ENCODE results near the gene CCDC9B.

CCDC9B gene

DNA sequence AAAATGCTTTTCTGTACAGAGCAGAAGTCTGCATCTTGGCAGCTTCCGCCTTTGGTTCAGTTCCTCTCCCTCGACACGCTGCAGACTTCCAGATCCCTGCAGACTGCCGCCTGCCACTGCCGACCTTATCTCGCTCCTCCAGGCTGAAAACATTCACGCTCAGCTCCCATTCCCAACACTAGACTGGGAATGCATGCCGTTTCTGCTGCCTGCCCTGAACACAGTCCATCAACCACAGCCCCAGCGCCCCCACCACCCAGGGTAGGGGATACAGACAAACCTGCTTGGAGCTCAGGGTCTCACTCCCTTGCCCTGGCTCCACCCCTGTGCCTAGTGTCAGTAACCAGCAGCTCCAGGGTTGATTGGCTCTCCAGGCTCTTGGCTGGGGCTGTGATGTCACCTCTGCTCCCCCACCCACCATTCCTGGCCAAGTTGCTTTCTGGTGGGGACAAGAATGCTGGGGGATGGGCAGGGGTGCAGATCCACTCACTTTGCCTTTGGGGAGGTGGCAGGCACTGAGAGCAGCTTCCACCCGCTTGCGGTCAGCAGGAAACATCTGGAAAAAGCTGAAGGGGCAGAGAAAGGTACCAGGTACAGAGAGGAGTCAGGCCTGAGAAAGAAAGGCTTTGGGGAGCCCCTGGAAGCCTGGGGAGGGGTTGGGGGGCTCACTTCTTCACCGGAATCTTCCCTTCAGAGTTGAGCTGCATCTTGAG is 39.1 kb downstream of the CCDC9B start:
- DNase-seq: no peak
- no peaks in the 10 kb centered on the region for H3K27me3 ChIP-seq (replicated peaks; ENCODE audit: control insufficient read depth, insufficient read depth, low read length, poor library complexity, severe bottlenecking)
- no peak overlapping the region for H3K4me3 ChIP-seq (ENCODE audit: insufficient read depth, low read depth, low read length, poor library complexity, severe bottlenecking)
- H3K4me1 ChIP-seq (ENCODE audit: control insufficient read depth, insufficient read depth, low read length, poor library complexity, severe bottlenecking): peaks cover 4% of the 10 kb centered on the region
- H3K27ac ChIP-seq (ENCODE audit: insufficient read depth, low read length, poor library complexity, severe bottlenecking): no peak overlapping the region
- no peaks in the 10 kb centered on the region for H3K9me3 ChIP-seq (ENCODE audit: control insufficient read depth, low read length)
- peaks cover 64% of the 10 kb centered on the region for H3K36me3 ChIP-seq (ENCODE audit: control insufficient read depth, insufficient read depth, low read length)

DNA sequence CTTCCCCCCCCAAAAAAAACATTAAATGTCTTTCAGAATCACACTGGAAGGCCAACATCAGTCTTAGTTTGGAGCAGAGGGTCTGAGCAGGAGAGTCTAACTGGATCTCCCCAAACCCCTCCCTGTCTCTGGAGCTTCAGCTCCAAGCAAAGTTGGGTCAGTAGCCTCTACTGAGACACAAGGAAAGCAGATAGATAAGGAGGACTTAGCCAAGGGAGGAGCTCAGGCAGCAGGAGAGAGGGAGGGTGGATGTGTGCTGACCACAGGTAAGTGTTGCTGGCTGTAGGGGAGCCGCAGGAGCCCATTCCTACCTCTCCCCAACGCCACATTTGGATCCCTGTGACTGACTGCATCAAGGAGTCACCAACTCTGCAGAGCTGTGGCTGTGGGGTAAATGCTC is 40.0 kb downstream of the CCDC9B start:
- no peak for DNase-seq
- peaks cover 71% of the 10 kb centered on the region for H3K36me3 ChIP-seq (ENCODE audit: control insufficient read depth, insufficient read depth, low read length)
- H3K9me3 ChIP-seq (ENCODE audit: control insufficient read depth, low read length): no peaks in the 10 kb centered on the region
- H3K4me1 ChIP-seq (ENCODE audit: control insufficient read depth, insufficient read depth, low read length, poor library complexity, severe bottlenecking): no peaks in the 10 kb centered on the region
- H3K27me3 ChIP-seq (replicated peaks; ENCODE audit: control insufficient read depth, insufficient read depth, low read length, poor library complexity, severe bottlenecking): no peaks in the 10 kb centered on the region
- H3K27ac ChIP-seq (ENCODE audit: insufficient read depth, low read length, poor library complexity, severe bottlenecking): no peak overlapping the region
- H3K4me3 ChIP-seq (ENCODE audit: insufficient read depth, low read depth, low read length, poor library complexity, severe bottlenecking): no peak overlapping the region

DNA sequence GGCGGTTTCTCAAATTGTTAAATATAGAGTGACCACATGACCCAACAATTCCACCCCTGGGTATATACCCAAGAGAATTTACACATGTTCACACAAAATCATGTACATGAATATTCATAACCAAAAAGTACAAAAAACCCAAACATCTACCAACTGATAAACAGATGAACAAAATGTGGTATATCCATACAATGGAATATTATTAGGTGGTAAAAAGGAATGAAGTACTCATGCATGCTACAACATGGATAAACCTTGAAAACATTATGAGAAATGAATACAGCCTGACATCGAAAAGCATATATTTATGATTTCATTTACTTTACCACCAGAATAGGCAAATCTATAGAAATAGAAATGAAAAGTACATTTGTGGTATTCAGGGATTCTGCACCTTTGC is 40.4 kb downstream of the CCDC9B start:
- H3K27ac ChIP-seq (ENCODE audit: insufficient read depth, low read length, poor library complexity, severe bottlenecking): no peak overlapping the region

DNA sequence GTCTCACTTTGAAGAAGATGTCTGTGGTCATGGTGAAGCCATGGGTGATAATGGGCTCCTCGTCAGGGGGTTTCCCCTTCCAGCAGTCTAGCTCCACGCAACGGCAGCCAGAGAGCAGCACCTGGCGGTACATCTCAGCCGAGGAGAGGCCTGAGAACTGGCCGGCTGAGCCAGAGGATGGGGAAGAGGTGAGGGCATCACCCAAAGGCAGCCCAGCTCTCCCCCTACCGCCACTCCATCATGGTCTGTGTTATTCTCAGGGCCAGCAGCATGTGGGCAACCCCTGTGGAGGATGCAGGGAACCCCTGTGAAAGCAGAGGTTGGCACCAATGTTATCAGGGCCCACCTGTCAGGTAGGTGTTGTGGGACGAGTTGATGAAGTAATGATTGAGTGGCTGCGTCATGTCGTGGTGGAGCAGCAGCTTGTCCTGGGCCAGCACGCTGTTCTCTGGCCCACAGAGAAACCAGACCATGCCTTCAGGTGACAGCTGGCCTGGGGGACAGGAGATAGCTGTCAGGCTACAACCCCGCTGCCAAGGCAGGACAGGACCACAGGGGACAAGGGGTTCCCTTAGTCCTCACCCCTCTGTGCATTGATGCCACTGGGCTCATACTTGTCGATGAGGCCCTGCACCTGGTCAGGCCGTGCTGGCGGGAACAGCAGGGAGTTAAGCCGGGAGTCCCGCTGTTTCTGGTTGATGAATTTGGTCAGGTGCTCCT is 42.4 kb downstream of the CCDC9B start:
- Histone ChIP-seq H3K4me1 (ENCODE audit: control insufficient read depth, insufficient read depth, low read length, poor library complexity, severe bottlenecking) (no peaks in the 10 kb centered on the region), H3K4me3 (ENCODE audit: insufficient read depth, low read depth, low read length, poor library complexity, severe bottlenecking) (no peak overlapping the region), H3K36me3 (ENCODE audit: control insufficient read depth, insufficient read depth, low read length) (peaks cover 83% of the 10 kb centered on the region), H3K27ac (ENCODE audit: insufficient read depth, low read length, poor library complexity, severe bottlenecking) (no peak overlapping the region), H3K9me3 (ENCODE audit: control insufficient read depth, low read length) (no peaks in the 10 kb centered on the region), H3K27me3 (replicated peaks; ENCODE audit: control insufficient read depth, insufficient read depth, low read length, poor library complexity, severe bottlenecking) (no peaks in the 10 kb centered on the region)
- DNase-seq: no peak

More for the DNA sequence above, 40.4 kb downstream of the CCDC9B start:
- Histone ChIP-seq H3K27me3 (replicated peaks; ENCODE audit: control insufficient read depth, insufficient read depth, low read length, poor library complexity, severe bottlenecking) (no peaks in the 10 kb centered on the region), H3K9me3 (ENCODE audit: control insufficient read depth, low read length) (no peaks in the 10 kb centered on the region), H3K36me3 (ENCODE audit: control insufficient read depth, insufficient read depth, low read length) (peaks cover 71% of the 10 kb centered on the region), H3K4me3 (ENCODE audit: insufficient read depth, low read depth, low read length, poor library complexity, severe bottlenecking) (no peak overlapping the region), H3K4me1 (ENCODE audit: control insufficient read depth, insufficient read depth, low read length, poor library complexity, severe bottlenecking) (no peaks in the 10 kb centered on the region)
- DNase-seq: no peak

DNA sequence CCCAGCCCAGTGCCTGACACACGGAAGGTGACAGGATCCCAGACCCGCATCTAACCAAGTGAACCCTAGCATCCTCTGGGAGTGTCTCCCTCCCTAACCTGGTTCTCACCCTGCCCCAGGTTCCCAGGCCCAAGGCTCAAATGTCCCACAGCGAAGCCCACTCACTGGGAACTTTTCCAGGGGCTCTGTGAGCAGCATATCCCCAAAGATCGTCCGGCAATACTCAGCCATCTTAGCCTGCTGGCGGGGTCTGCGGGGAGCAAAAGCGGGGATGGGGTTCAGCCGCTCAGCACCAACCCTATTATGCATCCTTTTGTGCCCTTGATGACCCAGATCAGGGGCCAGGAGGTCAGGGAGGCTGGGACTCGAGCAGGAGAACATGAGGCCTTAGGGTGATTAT is 43.4 kb downstream of the CCDC9B start:
- no peak for DNase-seq
- peaks cover 83% of the 10 kb centered on the region for H3K36me3 ChIP-seq (ENCODE audit: control insufficient read depth, insufficient read depth, low read length)
- H3K27me3 ChIP-seq (replicated peaks; ENCODE audit: control insufficient read depth, insufficient read depth, low read length, poor library complexity, severe bottlenecking): no peaks in the 10 kb centered on the region
- H3K9me3 ChIP-seq (ENCODE audit: control insufficient read depth, low read length): no peaks in the 10 kb centered on the region
- H3K4me1 ChIP-seq (ENCODE audit: control insufficient read depth, insufficient read depth, low read length, poor library complexity, severe bottlenecking): no peaks in the 10 kb centered on the region
- H3K27ac ChIP-seq (ENCODE audit: insufficient read depth, low read length, poor library complexity, severe bottlenecking): no peak overlapping the region
- no peak overlapping the region for H3K4me3 ChIP-seq (ENCODE audit: insufficient read depth, low read depth, low read length, poor library complexity, severe bottlenecking)

DNA sequence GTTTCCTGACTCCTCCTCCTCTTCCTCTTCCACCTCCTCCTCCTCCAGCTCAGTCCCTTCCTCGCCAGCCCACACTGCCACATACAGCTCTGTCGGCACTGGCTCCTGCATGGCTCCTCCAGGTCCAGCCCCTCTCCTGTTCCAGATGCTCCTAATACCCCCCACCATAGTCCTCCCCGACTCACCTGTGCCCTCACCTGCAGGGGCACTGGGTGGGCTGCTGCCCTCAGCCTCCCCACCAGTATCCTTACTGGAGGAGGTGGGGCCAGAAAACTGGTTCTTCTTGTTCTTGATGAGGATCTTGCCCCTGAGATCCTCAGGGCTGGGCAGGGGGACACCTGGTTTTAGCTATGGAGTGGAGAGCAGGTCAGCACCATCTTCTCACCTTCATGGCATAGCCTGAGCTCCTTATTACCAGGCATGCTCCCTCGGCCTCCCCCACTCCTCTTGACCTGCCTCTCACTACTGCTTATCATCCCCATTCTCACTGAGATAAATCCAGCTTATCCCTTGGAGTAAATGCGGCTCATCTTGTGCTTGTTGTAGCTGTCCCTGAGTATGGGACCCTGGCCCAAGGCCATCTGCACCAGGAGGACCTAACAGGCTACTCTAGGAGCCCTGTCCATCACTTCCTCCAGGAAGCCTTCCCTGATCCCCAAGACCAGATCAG is 44.0 kb downstream of the CCDC9B start:
- H3K4me1 ChIP-seq (ENCODE audit: control insufficient read depth, insufficient read depth, low read length, poor library complexity, severe bottlenecking): no peaks in the 10 kb centered on the region
- H3K4me3 ChIP-seq (ENCODE audit: insufficient read depth, low read depth, low read length, poor library complexity, severe bottlenecking): no peak overlapping the region
- peaks cover 83% of the 10 kb centered on the region for H3K36me3 ChIP-seq (ENCODE audit: control insufficient read depth, insufficient read depth, low read length)
- DNase-seq: no peak
- H3K9me3 ChIP-seq (ENCODE audit: control insufficient read depth, low read length): no peaks in the 10 kb centered on the region
- no peaks in the 10 kb centered on the region for H3K27me3 ChIP-seq (replicated peaks; ENCODE audit: control insufficient read depth, insufficient read depth, low read length, poor library complexity, severe bottlenecking)
- no peak overlapping the region for H3K27ac ChIP-seq (ENCODE audit: insufficient read depth, low read length, poor library complexity, severe bottlenecking)

DNA sequence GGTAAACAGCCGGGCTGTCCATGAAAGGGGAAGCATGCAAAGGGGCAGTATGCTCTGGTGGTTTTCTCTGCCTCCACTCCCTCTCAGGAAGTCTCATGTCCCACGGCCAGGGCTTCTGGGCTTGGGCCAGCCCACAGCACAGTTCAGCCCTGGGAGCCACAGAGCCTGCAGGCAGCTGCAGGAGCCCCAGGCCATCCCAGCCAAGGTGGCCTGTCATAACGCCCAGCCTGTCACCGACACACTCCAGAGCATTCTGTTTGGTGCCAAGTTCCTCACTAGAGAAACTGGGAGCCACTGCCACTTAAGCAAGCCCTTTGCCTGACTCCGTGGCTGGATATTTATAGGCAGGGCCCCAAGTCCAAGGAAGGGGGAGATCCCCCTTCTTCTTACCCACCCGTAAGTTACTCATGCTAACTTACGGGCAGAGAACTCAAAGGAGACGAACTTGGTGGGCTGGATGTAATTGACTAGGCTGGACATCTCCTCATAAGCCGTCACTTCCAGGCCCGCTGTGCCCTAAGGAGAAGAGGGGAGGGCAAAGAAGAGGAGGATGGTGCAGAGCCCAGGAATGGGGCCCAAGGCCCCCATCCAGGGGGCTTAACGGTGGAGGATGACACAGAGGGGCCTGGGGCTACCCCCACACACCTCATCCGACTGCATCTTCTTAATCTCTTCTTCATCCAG is 44.7 kb downstream of the CCDC9B start:
- Histone ChIP-seq H3K4me3 (ENCODE audit: insufficient read depth, low read depth, low read length, poor library complexity, severe bottlenecking) (no peak overlapping the region), H3K36me3 (ENCODE audit: control insufficient read depth, insufficient read depth, low read length) (peaks cover 78% of the 10 kb centered on the region), H3K27me3 (replicated peaks; ENCODE audit: control insufficient read depth, insufficient read depth, low read length, poor library complexity, severe bottlenecking) (no peaks in the 10 kb centered on the region), H3K4me1 (ENCODE audit: control insufficient read depth, insufficient read depth, low read length, poor library complexity, severe bottlenecking) (no peaks in the 10 kb centered on the region), H3K9me3 (ENCODE audit: control insufficient read depth, low read length) (no peaks in the 10 kb centered on the region), H3K27ac (ENCODE audit: insufficient read depth, low read length, poor library complexity, severe bottlenecking) (no peak overlapping the region)
- DNase-seq: no peak

DNA sequence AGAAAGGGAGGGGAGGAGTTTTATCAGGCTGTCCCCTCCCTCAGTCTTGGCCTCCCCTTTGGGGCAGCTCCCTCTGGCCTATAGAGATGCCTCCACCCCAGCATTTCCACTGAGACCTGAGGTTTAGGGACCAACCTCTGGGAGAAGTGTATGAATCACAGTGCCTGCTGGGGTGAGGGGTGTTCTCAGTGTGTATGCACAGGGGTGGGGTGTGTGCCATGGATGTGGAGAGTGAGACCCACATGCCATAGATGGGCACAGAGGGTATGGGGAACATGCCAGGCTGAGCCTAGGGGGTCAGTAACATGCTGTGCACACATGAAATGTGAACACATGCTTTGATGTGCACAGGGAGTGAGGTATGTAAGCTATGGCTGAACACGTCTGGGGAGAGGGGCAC is 45.4 kb downstream of the CCDC9B start:
- Histone ChIP-seq H3K9me3 (ENCODE audit: control insufficient read depth, low read length) (no peaks in the 10 kb centered on the region), H3K27me3 (replicated peaks; ENCODE audit: control insufficient read depth, insufficient read depth, low read length, poor library complexity, severe bottlenecking) (no peaks in the 10 kb centered on the region), H3K4me1 (ENCODE audit: control insufficient read depth, insufficient read depth, low read length, poor library complexity, severe bottlenecking) (no peaks in the 10 kb centered on the region), H3K4me3 (ENCODE audit: insufficient read depth, low read depth, low read length, poor library complexity, severe bottlenecking) (no peak overlapping the region), H3K27ac (ENCODE audit: insufficient read depth, low read length, poor library complexity, severe bottlenecking) (no peak overlapping the region), H3K36me3 (ENCODE audit: control insufficient read depth, insufficient read depth, low read length) (peaks cover 75% of the 10 kb centered on the region)
- DNase-seq: no peak

DNA sequence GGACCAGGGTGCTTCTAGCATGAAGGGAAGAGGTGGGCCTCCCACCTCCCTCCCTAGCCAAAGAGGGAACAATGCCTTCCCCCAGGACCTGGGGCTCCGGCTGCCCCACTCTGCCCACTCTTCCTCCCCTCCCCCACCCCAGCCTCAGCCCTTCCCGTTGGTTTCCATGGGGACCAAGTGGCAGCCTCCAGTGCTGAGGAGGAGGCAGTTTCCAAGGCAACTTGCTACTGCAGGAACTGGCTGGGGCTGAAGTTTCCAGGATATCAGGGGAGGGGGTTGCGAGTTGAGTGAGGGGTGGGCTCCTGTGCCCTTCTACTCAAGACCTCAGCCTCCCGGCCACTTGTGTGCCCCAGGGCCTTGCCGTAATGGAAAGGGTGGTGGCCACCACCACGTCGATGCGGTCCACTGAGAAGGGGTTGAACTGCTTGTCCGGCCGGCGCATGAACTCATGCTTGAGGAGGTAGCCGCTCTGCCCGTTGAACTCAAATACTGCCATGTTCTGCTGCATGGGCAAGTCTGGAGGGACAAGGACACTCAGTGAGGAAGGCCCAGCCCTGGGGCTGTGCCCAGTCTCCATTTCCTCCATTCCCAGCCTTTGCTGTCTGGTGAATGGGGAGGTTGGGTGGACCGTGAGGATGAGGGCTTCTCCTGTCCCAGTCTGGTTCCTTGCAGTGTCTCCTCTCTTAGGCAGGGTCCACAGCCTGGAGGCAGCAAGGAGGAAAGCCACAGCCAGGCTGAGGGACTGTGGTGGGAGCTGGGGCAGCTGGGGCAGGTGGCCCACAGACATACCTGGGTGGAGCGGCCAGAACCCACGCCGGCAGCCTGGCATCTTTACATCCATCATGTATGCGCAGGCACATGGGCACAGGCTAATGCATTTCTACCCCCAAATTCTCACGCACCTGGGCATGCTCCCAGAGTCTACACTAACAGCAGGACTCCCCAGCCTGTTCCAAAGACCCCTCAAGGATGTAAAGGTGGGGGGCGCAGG is 46.5 kb downstream of the CCDC9B start:
- no peak for DNase-seq
- H3K36me3 ChIP-seq (ENCODE audit: control insufficient read depth, insufficient read depth, low read length): peaks cover 83% of the 10 kb centered on the region
- no peaks in the 10 kb centered on the region for H3K27me3 ChIP-seq (replicated peaks; ENCODE audit: control insufficient read depth, insufficient read depth, low read length, poor library complexity, severe bottlenecking)
- no peaks in the 10 kb centered on the region for H3K4me1 ChIP-seq (ENCODE audit: control insufficient read depth, insufficient read depth, low read length, poor library complexity, severe bottlenecking)
- H3K9me3 ChIP-seq (ENCODE audit: control insufficient read depth, low read length): no peaks in the 10 kb centered on the region
- H3K27ac ChIP-seq (ENCODE audit: insufficient read depth, low read length, poor library complexity, severe bottlenecking): no peak overlapping the region
- H3K4me3 ChIP-seq (ENCODE audit: insufficient read depth, low read depth, low read length, poor library complexity, severe bottlenecking): no peak overlapping the region

All from effector memory CD4-positive, alpha-beta T cell (primary cell).